ENCODE measurements around the gene SCRN3. TPM values are rescaled to one million over a fixed set of nuclear protein-coding genes. Genes with fewer than 3 reads are reported as not detected.

The SCRN3 gene
- total RNA-seq, 3 donors from 2014 or later: 21.9 to 24.9 (median 22.7) TPM

DNA sequence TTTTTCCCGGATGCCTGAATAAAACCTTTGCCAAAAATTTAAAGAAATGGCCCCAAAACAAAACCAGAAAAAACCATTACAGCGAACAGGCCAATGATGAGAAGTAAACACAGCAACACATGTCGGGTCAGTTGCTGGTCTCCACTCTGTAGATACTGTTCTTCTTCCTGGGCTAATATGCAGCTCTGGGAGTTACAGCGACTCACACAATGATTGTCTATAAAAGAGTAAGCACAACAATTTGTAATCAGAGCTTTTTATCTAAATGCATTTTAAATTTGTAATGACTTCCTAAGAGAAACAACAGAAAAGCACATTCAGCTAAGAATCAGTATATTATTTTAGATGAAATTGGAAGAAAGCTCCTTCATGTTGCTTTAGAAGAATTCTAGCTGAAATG is 51.0 kb downstream of the SCRN3 start:
- Histone ChIP-seq H3K9me3 (no peaks in the 10 kb centered on the region), H3K4me1 (ENCODE audit: low read depth) (no peaks in the 10 kb centered on the region), H3K36me3 (ENCODE audit: low read depth) (no peaks in the 10 kb centered on the region), H3K4me3 (no peak overlapping the region)
- intact Hi-C loops (cut with DNase I, micrococcal nuclease): no loop called here
- no peak for DNase-seq
- no peak for ATAC-seq
- TF ChIP-seq, protein P1, sequence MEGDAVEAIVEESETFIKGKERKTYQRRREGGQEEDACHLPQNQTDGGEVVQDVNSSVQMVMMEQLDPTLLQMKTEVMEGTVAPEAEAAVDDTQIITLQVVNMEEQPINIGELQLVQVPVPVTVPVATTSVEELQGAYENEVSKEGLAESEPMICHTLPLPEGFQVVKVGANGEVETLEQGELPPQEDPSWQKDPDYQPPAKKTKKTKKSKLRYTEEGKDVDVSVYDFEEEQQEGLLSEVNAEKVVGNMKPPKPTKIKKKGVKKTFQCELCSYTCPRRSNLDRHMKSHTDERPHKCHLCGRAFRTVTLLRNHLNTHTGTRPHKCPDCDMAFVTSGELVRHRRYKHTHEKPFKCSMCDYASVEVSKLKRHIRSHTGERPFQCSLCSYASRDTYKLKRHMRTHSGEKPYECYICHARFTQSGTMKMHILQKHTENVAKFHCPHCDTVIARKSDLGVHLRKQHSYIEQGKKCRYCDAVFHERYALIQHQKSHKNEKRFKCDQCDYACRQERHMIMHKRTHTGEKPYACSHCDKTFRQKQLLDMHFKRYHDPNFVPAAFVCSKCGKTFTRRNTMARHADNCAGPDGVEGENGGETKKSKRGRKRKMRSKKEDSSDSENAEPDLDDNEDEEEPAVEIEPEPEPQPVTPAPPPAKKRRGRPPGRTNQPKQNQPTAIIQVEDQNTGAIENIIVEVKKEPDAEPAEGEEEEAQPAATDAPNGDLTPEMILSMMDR (IDR thresholded peaks at IDR 0.05): no peak

DNA sequence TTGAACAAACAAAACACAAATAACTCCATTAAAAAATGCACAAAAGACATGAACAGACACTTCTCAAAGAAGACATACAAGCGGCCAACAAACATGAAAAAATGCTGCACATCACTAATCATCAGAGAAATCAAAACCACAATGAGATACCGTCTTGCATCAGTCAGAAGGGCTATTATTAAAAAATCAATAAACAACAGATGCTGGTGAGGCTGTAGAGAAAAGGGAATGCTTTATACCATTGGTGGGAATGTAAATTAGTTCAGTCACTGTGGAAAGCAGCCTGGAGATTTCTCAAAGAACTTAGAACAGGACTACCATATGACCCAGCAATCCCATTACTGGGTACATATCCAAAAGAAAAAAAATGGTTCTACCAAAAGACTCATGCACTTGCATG is 53.5 kb downstream of the SCRN3 start:
- no peaks in the 10 kb centered on the region for H3K4me1 ChIP-seq (ENCODE audit: low read depth)
- TF ChIP-seq, protein P1 (IDR thresholded peaks at IDR 0.05): no peak
- ATAC-seq: no peak
- intact Hi-C loops (cut with DNase I, micrococcal nuclease): no loop called here
- no peak for DNase-seq
- H3K36me3 ChIP-seq (ENCODE audit: low read depth): no peaks in the 10 kb centered on the region
- no peaks in the 10 kb centered on the region for H3K9me3 ChIP-seq
- no peak overlapping the region for H3K4me3 ChIP-seq

DNA sequence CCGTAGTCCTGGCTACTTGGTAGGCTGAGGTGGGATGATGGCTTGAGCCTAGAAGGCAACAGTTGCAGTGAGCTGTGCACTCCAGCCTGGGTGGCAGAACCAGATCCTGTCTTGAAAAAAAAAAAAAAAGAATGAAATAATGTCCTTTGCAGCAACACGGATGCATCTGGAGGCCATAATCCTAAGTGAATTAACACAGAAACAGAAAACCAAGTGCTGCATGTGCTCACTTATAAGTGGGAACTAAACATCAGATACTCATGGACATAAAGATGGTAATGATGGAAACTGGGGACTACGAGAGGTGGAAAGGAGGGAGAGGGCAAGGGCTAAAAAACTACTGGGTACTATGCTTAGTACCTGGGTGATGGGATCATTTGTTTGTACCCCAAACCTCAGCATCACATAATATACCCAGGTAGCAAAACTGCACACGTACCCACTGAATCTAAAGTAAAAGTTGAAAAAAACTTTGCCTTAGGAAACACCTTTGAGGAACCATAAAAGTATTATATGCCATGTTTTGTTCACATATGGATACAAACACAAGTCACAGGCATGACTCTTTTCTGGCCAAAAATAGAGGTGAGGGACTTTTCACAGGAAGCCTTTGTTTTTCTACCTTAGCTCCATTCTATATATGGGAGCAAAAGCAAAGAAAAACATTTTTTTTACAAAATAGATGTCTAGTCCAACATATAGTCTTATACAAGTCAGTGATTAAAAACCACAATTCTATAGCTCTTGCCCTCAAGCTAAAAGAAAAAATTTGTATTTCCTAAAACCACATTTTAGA is 54.7 kb downstream of the SCRN3 start:
- no peak for ATAC-seq
- no peak overlapping the region for H3K4me3 ChIP-seq
- intact Hi-C loops (cut with DNase I, micrococcal nuclease): no loop called here
- H3K9me3 ChIP-seq: no peaks in the 10 kb centered on the region
- TF ChIP-seq, protein P1 (IDR thresholded peaks at IDR 0.05): no peak
- H3K36me3 ChIP-seq (ENCODE audit: low read depth): no peaks in the 10 kb centered on the region
- no peak for DNase-seq
- H3K4me1 ChIP-seq (ENCODE audit: low read depth): no peaks in the 10 kb centered on the region

DNA sequence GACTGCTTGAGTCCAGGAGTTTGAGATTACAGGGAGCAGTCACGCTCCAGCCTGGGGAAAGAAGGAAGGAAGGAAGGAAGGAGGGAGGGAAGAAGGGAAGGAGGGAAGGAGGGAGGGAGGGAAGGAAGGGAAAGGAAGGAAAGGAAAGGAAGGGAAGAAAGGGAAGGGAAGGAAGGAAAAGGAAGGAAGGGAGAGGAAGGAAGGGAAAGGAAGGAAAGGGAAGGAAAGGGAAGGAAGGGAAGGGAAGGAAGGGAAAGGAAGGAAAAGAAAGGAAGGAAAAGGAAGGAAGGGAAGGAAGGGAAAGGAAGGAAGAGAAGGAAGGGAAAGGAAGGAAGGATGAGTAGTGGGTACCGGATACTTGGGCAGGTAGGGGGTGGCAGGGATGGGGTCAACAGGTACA is 59.0 kb downstream of the SCRN3 start:
- H3K4me1 ChIP-seq (ENCODE audit: low read depth): no peaks in the 10 kb centered on the region
- TF ChIP-seq, protein P1 (IDR thresholded peaks at IDR 0.05): no peak
- intact Hi-C loops (cut with DNase I, micrococcal nuclease): no loop called here
- DNase-seq: no peak
- no peaks in the 10 kb centered on the region for H3K9me3 ChIP-seq
- no peaks in the 10 kb centered on the region for H3K36me3 ChIP-seq (ENCODE audit: low read depth)
- H3K4me3 ChIP-seq: no peak overlapping the region
- ATAC-seq: no peak

DNA sequence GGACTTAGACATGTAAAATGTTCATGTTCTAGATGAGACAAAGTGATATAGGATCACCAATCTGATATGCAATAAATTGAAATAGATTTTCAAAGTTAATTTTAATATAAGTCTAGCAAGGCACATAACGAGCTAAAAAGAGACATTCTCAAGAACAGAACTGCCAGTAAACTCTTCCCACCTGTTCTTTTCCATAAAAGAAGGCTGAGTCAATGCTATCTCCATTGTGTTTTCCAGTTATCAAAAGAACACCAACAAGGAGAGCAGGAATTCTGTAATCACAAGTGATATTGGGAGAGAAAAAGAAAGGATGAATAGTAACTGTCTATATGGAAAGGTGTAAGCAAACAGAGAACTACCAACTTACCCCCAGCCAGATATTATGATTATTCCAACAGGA is 65.7 kb downstream of the SCRN3 start:
- no peak for DNase-seq
- intact Hi-C loops (cut with DNase I, micrococcal nuclease): loop anchor here in 1 of 2 donors (5.0 kb wide), 1 partner anchor 226 kb away; no protein-coding TSS in a partner anchor
- H3K9me3 ChIP-seq: no peaks in the 10 kb centered on the region
- TF ChIP-seq, protein P1 (IDR thresholded peaks at IDR 0.05): no peak
- ATAC-seq: no peak
- H3K4me1 ChIP-seq (ENCODE audit: low read depth): no peaks in the 10 kb centered on the region
- no peak overlapping the region for H3K4me3 ChIP-seq
- H3K36me3 ChIP-seq (ENCODE audit: low read depth): no peaks in the 10 kb centered on the region
